Measurements from ENCODE around the gene SRGAP1. TPM values are rescaled to one million over a fixed set of nuclear protein-coding genes. Genes with fewer than 3 reads are reported as not detected.
A peak's percentile ranks its signal among the peaks of the same experiment; 100 is the strongest.

The SRGAP1 gene
- total RNA-seq (ENCODE audit: low replicate concordance), result 1.5 and 3.0 TPM in 2 replicates

DNA sequence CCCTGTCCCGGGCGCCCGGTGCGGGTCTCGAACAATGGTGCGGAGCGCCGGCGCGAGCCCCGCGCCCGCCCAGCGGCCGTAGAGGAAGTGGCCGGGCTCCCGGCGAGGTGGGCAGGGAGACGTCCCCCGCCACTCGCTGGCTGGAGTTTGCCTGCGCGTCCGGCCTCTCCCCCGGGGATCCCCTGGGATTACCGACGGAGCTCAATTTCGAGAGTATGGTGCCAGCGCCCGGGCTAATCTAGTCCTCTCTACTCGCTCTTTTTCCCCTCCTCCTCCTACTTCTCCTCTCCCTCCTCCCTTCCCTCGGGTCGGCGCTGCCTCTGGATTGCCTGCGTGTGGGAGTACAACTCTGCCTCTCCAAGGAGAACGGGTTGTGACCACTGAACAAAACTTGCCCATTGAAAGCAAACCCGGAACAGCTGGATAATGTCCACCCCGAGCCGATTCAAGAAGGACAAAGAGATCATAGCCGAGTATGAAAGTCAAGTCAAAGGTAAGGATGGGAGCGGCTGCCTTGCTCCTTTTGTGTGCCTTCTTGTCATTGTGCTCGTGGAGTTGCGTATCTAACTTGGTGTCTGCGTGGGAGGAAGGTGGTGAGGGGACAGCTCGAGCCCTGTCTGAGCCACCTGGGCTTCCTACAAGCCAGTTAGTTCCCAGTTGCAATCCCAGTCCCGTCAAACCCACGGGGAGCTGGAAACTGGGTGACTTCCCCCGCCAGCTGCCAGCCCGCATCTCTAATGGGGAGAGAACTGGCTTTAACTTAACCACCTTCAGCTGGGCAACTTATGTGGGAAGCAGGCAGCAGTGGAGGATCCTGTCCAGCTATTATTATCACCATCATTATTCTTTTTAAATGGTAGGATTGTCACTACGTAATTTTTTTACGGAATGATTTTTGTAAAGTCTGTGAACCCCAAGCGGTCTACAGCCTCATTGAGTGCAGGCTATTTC lies at the start of gene SRGAP1:
Gene SRGAP1, plus strand, starts transcription at position 310 of the 951 bp plus-strand sequence. Its CDS starts 117 bp downstream, at position 427.
- peak; percentile 10 for DNase-seq (ENCODE audit: low spot score)
- Mint-ChIP-seq H3K27me3 (ENCODE audit: insufficient read depth, low read depth) (peaks cover 5% of the 10 kb centered on the region), H3K36me3 (no peaks in the 10 kb centered on the region), H3K27ac (peak within 1 kb of the TSS; percentile 95), H3K9me3 (no peaks in the 10 kb centered on the region), H3K4me3 (peak within 1 kb of the TSS; percentile 99), H3K4me1 (peaks cover 29% of the 10 kb centered on the region)
- Histone ChIP-seq H3F3A (ENCODE audit: low read depth) (peaks cover 21% of the 10 kb centered on the region), H4K20me1 (ENCODE audit: low read depth) (no peaks in the 10 kb centered on the region), H3K79me2 (ENCODE audit: low read depth) (peaks cover 4% of the 10 kb centered on the region), H2AFZ (replicated peaks) (peak within 1 kb of the TSS; percentile 99), H3K9ac (no peak within 1 kb of the TSS), H3K4me3 (peak within 1 kb of the TSS; percentile 91), H3K9me3 (ENCODE audit: low read depth) (no peaks in the 10 kb centered on the region), H3K36me3 (no peaks in the 10 kb centered on the region), H3K4me2 (peak within 1 kb of the TSS; percentile 98), H3K4me1 (peaks cover 9% of the 10 kb centered on the region), H3K27me3 (peaks cover 12% of the 10 kb centered on the region), H3K27ac (no peak within 1 kb of the TSS)
- TF ChIP-seq EZH2phosphoT487 (IDR thresholded peaks at IDR 0.05), result no peak
- no peak for TF ChIP-seq EZH2 (IDR thresholded peaks at IDR 0.05)
- TF ChIP-seq, protein P1, sequence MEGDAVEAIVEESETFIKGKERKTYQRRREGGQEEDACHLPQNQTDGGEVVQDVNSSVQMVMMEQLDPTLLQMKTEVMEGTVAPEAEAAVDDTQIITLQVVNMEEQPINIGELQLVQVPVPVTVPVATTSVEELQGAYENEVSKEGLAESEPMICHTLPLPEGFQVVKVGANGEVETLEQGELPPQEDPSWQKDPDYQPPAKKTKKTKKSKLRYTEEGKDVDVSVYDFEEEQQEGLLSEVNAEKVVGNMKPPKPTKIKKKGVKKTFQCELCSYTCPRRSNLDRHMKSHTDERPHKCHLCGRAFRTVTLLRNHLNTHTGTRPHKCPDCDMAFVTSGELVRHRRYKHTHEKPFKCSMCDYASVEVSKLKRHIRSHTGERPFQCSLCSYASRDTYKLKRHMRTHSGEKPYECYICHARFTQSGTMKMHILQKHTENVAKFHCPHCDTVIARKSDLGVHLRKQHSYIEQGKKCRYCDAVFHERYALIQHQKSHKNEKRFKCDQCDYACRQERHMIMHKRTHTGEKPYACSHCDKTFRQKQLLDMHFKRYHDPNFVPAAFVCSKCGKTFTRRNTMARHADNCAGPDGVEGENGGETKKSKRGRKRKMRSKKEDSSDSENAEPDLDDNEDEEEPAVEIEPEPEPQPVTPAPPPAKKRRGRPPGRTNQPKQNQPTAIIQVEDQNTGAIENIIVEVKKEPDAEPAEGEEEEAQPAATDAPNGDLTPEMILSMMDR (IDR thresholded peaks at IDR 0.05), result no peak

DNA sequence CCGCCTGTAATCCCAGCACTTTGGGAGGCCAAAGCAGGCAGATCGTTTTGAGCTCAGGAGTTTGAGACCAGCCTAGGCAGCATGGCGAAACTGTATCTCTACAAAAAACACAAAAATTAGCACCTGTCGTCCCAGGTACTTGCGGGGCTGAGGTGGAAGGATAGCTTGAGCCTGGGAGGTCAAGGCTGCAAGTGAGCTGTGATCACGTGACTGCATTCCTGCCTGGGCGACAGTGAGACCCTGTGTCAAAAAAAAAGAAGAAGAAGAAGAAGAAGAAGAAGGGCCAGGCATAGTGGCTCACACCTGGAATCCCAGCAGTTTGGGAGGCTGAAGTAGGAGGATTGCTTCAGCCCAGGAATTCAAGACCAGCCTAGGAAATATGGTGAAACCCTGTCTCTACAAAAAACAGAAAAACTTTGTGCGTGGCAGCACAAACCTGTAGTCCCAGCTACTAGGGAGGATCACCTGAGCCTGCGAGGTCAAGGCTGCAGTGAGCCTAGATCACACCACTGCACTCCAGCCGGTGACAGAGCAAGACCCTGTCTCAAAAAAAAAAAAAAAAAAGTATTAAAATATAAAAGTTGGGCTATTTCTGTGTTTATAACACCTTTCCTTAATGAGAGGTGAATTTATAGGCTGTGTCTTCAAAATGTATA lies 49.3 kb upstream of the SRGAP1 start:
- Histone ChIP-seq H3K27me3 (no peaks in the 10 kb centered on the region), H3K9me3 (ENCODE audit: low read depth) (no peaks in the 10 kb centered on the region), H3K79me2 (ENCODE audit: low read depth) (no peaks in the 10 kb centered on the region), H3K27ac (no peak overlapping the region), H3K4me3 (no peak overlapping the region), H3K9ac (no peak overlapping the region), H2AFZ (replicated peaks) (no peak overlapping the region), H3K4me1 (peaks cover 5% of the 10 kb centered on the region), H3F3A (ENCODE audit: low read depth) (no peaks in the 10 kb centered on the region), H3K4me2 (no peak overlapping the region), H3K36me3 (no peaks in the 10 kb centered on the region), H4K20me1 (ENCODE audit: low read depth) (no peaks in the 10 kb centered on the region)
- TF ChIP-seq, protein P1 (IDR thresholded peaks at IDR 0.05), result no peak
- TF ChIP-seq EZH2 (IDR thresholded peaks at IDR 0.05), result no peak
- no peak for TF ChIP-seq EZH2phosphoT487 (IDR thresholded peaks at IDR 0.05)
- Mint-ChIP-seq H3K36me3 (peaks cover 5% of the 10 kb centered on the region), H3K4me3 (no peak overlapping the region), H3K4me1 (no peaks in the 10 kb centered on the region), H3K9me3 (no peaks in the 10 kb centered on the region), H3K27me3 (ENCODE audit: insufficient read depth, low read depth) (no peaks in the 10 kb centered on the region), H3K27ac (no peak overlapping the region)
- DNase-seq (ENCODE audit: low spot score), result no peak

DNA sequence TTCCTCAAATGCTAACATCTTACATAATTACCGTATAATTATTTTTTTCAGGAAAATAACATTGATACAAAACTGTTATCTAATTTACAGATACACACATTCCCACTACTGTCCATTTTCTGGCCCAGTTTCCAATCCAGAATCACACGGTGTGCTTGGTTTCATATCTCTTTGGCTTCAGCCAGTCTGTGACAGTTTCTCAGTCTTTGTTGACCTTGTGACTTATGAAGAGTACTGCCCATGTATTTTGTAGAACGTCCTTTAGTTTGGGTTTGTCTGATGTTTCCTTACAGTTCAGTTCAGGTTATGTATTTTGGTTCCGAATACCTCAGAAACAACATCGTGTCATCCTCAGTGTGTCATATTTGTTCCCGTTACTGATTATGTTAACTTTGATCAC lies 48.6 kb upstream of the SRGAP1 start:
- Histone ChIP-seq H3K27ac (no peak overlapping the region), H3K9ac (no peak overlapping the region), H3K36me3 (no peaks in the 10 kb centered on the region), H3K4me1 (peaks cover 5% of the 10 kb centered on the region), H3F3A (ENCODE audit: low read depth) (no peaks in the 10 kb centered on the region), H3K4me3 (no peak overlapping the region), H3K4me2 (no peak overlapping the region), H3K79me2 (ENCODE audit: low read depth) (no peaks in the 10 kb centered on the region), H3K27me3 (no peaks in the 10 kb centered on the region), H3K9me3 (ENCODE audit: low read depth) (no peaks in the 10 kb centered on the region), H4K20me1 (ENCODE audit: low read depth) (no peaks in the 10 kb centered on the region), H2AFZ (replicated peaks) (no peak overlapping the region)
- TF ChIP-seq EZH2phosphoT487 (IDR thresholded peaks at IDR 0.05), result no peak
- TF ChIP-seq, protein P1 (IDR thresholded peaks at IDR 0.05), result no peak
- TF ChIP-seq EZH2 (IDR thresholded peaks at IDR 0.05), result no peak
- no peaks in the 10 kb centered on the region for H3K36me3 Mint-ChIP-seq
- H3K4me3 Mint-ChIP-seq, result no peak overlapping the region
- no peaks in the 10 kb centered on the region for H3K4me1 Mint-ChIP-seq
- no peaks in the 10 kb centered on the region for H3K27me3 Mint-ChIP-seq (ENCODE audit: insufficient read depth, low read depth)
- no peak overlapping the region for H3K27ac Mint-ChIP-seq
- no peak for DNase-seq (ENCODE audit: low spot score)
- H3K9me3 Mint-ChIP-seq, result no peaks in the 10 kb centered on the region
